GM12872 (cell line): Measurements from ENCODE around the gene DCAF10.

Source experiments
- TF ChIP-seq, protein P1 (sequence below): IDR thresholded peaks from 3 replicates; pipeline ENCODE4 v1.5.1; 2011; ENCODE audit warnings: low read depth, mild to moderate bottlenecking, low read length, moderate library complexity; ENCODE audit not compliant: insufficient read depth

The DCAF10 gene

DNA sequence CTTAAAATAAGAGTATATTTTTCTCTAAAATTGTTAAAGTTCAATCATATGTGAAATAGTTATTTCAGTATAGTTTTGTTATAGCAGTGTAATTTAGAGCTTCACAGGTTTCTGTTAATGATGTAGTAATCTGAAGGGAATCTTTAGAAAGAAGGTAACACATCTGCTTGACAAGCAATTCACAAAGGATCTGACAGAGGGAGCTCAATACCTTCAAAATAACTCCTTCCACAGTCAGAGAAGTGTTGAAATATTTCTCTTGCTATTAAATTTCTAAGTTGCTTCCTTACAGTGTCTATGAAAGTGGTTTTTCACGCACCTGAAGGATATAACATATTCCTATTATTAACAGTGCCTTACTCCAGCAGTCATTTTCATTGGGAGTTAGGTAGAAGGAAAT lies 58.4 kb downstream of the DCAF10 start:
- TF ChIP-seq, protein P1, sequence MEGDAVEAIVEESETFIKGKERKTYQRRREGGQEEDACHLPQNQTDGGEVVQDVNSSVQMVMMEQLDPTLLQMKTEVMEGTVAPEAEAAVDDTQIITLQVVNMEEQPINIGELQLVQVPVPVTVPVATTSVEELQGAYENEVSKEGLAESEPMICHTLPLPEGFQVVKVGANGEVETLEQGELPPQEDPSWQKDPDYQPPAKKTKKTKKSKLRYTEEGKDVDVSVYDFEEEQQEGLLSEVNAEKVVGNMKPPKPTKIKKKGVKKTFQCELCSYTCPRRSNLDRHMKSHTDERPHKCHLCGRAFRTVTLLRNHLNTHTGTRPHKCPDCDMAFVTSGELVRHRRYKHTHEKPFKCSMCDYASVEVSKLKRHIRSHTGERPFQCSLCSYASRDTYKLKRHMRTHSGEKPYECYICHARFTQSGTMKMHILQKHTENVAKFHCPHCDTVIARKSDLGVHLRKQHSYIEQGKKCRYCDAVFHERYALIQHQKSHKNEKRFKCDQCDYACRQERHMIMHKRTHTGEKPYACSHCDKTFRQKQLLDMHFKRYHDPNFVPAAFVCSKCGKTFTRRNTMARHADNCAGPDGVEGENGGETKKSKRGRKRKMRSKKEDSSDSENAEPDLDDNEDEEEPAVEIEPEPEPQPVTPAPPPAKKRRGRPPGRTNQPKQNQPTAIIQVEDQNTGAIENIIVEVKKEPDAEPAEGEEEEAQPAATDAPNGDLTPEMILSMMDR: peak; percentile 24; the same call in 1 of the 3 replicates

DNA sequence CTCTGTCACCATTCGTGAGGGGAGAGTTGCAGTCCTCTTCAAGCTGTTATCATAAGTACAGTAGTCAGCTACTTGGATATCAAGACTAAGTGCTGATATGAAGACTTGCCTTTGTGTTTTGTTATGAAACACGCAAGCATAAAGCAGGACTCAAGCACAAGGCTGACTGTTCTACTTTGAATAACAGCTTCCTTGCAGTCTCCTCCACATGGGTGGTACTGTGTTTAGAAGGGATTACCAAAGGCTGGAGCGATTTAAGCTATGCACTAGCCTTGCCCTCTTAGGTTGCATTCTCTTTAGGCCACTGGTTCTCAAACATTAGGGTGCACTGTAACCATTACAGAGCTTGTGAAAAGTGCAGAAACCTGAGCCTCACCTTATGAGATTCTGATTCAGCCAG lies 61.9 kb downstream of the DCAF10 start:
- TF ChIP-seq, protein P1: no peak

DNA sequence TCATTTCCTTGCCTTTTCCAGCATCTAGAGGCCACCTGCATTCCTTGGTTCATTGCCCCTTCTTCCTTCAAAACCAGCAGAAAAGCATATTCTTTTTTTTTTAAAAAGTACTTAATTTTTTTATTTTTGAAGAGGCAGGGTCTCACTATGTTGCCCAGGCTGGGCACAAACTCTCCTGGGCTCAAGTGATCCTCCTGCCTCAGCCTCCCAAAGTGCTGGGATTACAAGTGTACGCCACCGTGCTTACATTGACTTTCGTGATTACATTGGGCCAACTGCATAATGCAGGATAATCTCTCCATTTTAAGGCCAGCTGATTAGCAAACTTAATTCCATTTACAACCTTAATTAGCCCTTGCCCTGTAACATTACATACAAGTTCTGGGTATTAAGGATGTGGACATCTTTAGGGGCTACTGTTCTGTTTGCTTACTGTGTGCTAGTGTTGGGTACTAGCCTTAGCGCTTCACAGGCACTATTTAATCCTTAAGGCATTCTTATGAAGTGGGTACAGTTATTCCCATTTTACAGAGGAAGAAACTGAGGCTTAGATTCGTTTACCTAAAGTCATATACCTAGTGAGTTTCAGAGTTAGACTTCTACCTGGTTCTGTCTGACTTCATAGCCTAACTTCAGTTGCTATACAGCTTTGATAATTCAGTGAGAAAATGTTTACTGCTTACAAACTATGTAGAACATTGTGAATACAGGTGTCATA lies 69.6 kb downstream of the DCAF10 start:
- TF ChIP-seq, protein P1: no peak

DNA sequence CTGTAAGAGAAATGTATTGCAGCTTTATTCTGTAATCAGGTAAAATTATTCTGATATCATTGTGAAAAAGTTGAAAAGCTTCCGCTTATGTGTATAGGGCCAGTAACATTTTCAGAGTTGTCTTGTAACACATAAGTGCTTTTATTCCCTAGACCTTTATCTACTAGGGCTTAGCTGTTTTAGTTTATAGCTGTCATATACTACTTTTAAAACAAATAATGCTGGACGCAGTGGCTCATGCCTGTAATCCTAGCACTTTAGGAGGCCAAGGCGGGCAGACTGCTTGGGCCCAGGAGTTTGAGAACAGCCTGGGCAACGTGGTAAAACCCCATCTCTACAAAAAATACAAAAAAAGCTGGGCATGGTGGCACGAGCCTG lies 70.2 kb downstream of the DCAF10 start:
- TF ChIP-seq, protein P1: no peak

DNA sequence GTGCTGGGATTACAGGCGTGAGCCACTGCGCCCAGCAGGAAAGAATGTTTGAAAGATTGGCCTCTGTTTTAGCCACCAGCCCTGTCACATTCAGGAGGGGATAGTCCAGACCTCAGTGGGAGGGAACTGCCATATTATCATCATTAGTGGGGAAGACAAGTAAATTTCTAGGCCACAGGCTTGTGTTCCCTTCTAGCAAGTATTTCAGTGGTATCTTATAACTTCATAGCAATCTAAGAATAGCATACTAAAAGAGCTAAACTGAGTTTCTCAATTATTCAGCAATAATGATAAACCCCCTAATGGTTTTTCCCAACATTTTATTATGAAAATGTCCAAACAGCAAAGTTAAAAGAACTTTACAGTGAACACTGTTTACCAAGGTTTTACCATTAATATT lies 73.4 kb downstream of the DCAF10 start:
- TF ChIP-seq, protein P1: no peak

DNA sequence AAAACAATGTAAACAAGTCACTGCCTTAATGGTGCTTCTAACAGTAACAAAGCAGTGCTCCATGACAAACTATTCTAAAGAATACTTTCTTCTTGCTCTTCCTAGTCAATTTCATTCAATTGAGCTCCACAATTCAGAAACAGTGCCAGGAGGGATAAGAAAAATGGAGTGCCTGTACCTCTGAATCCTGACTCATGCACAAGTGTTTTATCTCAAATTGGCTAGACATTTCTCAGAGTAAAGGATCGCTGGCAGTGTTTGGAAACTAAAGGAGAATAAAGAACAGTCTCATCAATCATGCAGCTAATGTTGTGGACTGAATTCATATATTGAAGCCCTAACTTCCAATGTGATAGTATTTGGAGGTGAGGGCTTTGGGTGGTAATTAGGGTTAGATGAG lies 75.8 kb downstream of the DCAF10 start:
- TF ChIP-seq, protein P1: no peak

DNA sequence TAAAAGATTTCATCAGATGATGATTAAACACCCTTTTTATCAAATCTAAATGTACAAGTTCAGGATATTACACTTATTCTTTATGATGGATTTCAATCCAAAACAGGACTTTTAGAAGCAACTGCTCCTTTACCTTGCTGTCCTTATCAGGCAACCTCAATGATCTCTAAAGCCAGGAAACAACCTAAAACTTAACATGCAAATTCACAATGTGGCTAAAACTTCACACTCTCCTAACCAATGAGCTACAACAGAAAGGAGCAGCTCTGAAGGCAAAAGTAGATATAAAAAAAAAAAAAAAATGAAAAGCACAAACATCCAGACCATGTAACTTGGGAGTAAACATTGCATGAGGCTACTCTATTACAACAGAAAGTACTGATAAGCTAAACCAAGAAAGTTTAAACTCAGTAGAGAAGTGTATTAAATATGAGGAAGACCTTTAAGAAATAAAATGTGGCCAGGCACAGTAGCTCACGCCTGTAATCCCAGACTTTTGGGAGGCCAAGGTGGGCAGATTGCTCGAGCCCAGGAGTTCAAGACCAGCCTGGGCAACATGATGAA lies 80.4 kb downstream of the DCAF10 start:
- TF ChIP-seq, protein P1: no peak
